ENCODE measurements around the gene PTGES2. TPM values are rescaled to one million over a fixed set of nuclear protein-coding genes. Genes with fewer than 3 reads are reported as not detected.

Gene PTGES2
- total RNA-seq, 2 donors from 2014 or later: 73.5 to 84.5 TPM

DNA sequence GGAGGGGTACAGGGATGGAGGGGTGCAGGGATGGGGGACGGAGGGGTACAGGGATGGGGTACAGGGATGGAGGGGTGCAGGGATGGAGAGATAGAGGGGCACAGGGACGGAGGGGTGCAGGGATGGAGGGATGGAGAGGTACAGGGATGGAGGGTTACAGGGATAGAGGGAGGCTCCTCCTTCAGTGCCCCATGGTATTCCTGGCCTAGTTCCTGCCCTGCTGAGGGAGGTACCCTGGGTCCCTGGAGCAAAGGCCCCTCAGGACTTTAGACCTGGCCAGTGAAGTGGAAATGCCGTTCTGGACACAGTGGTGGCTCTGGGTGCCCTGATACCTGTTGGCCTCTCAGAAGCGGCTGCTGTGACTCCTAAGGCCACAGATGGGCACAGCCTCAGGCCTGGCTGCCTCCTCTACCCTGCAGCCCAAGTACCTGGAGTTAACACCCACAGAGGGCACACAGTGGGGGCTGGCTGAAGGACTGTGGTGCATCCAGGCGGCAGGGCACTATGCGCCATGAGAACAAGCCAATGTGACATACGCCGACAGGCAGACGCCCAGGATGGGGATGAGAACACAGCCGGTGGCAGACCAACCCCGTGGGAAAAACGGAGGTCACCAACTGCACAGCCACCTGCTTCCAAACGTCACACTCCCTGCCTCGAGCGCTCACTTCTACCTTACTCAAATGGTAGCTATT lies 8.4 kb downstream of the PTGES2 start:
- peaks cover 17% of the 10 kb centered on the region for H3K36me3 Mint-ChIP-seq (ENCODE audit: low read depth)
- H3K27me3 Mint-ChIP-seq (ENCODE audit: insufficient read depth): no peaks in the 10 kb centered on the region
- Histone ChIP-seq H3K27ac (ENCODE audit: low read depth, low read length) (no peak overlapping the region), H3K4me3 (ENCODE audit: low read length) (no peak overlapping the region), H3K36me3 (ENCODE audit: control insufficient read depth, insufficient read depth, low read length) (peaks cover 23% of the 10 kb centered on the region), H3K9ac (ENCODE audit: extremely low read depth, low read length, poor library complexity, severe bottlenecking) (no peak overlapping the region), H3K4me1 (ENCODE audit: control insufficient read depth, insufficient read depth, low read length) (no peaks in the 10 kb centered on the region), H3K9me3 (ENCODE audit: control insufficient read depth, low read length) (no peaks in the 10 kb centered on the region), H3K27me3 (ENCODE audit: control insufficient read depth, insufficient read depth, low read length, poor library complexity, severe bottlenecking) (no peaks in the 10 kb centered on the region)
- H3K27ac Mint-ChIP-seq: no peak overlapping the region
- H3K4me3 Mint-ChIP-seq: no peak overlapping the region
- WGBS, 2 experiments (ENCODE audit: insufficient coverage in 1 of 2, insufficient read length in 1 of 2): 92 to 100% methylated on average over 8 to 12 of the region's 15 CpGs
- TF ChIP-seq, protein P1, sequence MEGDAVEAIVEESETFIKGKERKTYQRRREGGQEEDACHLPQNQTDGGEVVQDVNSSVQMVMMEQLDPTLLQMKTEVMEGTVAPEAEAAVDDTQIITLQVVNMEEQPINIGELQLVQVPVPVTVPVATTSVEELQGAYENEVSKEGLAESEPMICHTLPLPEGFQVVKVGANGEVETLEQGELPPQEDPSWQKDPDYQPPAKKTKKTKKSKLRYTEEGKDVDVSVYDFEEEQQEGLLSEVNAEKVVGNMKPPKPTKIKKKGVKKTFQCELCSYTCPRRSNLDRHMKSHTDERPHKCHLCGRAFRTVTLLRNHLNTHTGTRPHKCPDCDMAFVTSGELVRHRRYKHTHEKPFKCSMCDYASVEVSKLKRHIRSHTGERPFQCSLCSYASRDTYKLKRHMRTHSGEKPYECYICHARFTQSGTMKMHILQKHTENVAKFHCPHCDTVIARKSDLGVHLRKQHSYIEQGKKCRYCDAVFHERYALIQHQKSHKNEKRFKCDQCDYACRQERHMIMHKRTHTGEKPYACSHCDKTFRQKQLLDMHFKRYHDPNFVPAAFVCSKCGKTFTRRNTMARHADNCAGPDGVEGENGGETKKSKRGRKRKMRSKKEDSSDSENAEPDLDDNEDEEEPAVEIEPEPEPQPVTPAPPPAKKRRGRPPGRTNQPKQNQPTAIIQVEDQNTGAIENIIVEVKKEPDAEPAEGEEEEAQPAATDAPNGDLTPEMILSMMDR (conservative IDR thresholded peaks at IDR 0.05): no peak
- H3K9me3 Mint-ChIP-seq: peaks cover 1% of the 10 kb centered on the region
- H3K4me1 Mint-ChIP-seq: no peaks in the 10 kb centered on the region
- DNase-seq: no peak

DNA sequence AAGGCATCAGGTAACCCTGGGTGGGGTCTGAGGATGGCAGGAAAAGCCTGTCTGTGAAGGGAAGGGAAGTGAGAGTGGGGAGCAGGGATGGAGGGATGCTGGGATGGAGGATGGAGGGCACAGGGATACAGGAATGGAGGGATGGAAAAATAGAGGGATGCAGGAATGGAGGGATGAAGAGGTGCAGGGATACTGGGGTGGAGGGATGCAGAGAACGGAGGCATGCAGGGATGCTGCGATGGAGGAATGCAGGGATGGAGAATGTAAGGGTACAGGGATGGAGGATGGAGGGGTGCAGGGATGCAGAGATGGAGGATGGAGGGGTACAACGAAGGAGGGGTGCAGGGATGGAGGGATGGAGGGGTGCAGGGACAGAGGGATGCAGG lies 9.1 kb downstream of the PTGES2 start:
- Mint-ChIP-seq H3K4me3 (no peak overlapping the region), H3K36me3 (ENCODE audit: low read depth) (peaks cover 18% of the 10 kb centered on the region), H3K27ac (no peak overlapping the region), H3K9me3 (peaks cover 2% of the 10 kb centered on the region), H3K27me3 (ENCODE audit: insufficient read depth) (no peaks in the 10 kb centered on the region), H3K4me1 (no peaks in the 10 kb centered on the region)
- 81 to 84% methylated on average over 3 of the region's 3 CpGs for WGBS, 2 experiments (ENCODE audit: insufficient coverage in 1 of 2, insufficient read length in 1 of 2)
- Histone ChIP-seq H3K27me3 (ENCODE audit: control insufficient read depth, insufficient read depth, low read length, poor library complexity, severe bottlenecking) (no peaks in the 10 kb centered on the region), H3K4me3 (ENCODE audit: low read length) (no peak overlapping the region), H3K4me1 (ENCODE audit: control insufficient read depth, insufficient read depth, low read length) (no peaks in the 10 kb centered on the region), H3K9ac (ENCODE audit: extremely low read depth, low read length, poor library complexity, severe bottlenecking) (no peak overlapping the region), H3K36me3 (ENCODE audit: control insufficient read depth, insufficient read depth, low read length) (peaks cover 26% of the 10 kb centered on the region), H3K9me3 (ENCODE audit: control insufficient read depth, low read length) (peaks cover 4% of the 10 kb centered on the region), H3K27ac (ENCODE audit: low read depth, low read length) (no peak overlapping the region)
- DNase-seq: no peak
- TF ChIP-seq, protein P1 (conservative IDR thresholded peaks at IDR 0.05): no peak

DNA sequence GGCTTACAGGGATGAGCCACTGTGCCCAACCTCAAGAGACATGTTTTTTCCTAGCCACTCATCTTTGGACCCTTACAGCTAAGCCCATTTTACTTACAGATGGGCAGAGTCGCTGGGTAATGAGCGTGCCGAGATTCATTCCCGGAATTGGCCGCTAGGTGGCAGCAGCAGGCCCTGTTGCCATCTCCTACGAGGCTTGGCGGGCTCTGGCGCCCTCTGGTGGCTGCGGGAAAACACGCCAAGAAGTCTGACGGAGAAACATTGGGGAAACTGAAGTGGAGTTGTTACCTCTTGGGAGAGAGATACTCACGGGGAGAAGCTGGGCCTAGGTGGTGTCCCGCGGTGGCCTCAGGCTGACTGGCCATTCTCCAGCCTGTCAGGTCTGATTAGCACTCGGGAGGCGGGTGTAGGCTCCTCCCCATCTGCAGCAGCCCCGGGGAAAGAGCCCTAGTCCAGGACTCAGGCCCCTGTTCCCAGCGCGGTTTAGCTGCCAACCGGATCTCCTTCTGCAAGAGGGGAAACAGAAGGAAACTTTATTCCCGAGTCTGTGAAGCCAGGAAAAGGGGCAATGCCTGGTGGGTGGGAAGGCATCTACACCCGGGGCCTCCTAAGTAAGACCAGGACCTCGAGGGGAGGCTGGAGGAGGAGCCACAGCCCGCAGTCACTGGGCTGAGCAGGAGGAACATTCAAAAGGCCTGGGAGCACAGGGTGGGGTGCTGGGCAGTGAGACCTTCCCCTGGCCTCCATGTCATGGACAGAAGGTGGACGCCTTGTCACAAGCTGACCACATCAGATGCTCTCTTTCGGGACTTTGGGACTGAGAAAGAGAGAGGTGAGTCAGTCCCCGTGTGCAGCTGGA lies 9.7 kb downstream of the PTGES2 start:
- no peaks in the 10 kb centered on the region for H3K4me1 ChIP-seq (ENCODE audit: control insufficient read depth, insufficient read depth, low read length)
- Mint-ChIP-seq H3K36me3 (ENCODE audit: low read depth) (peaks cover 20% of the 10 kb centered on the region), H3K27me3 (ENCODE audit: insufficient read depth) (no peaks in the 10 kb centered on the region), H3K4me3 (no peak overlapping the region), H3K4me1 (no peaks in the 10 kb centered on the region), H3K27ac (no peak overlapping the region), H3K9me3 (peaks cover 4% of the 10 kb centered on the region)
- peaks cover 31% of the 10 kb centered on the region for H3K36me3 ChIP-seq (ENCODE audit: control insufficient read depth, insufficient read depth, low read length)
- peak; percentile 99 for DNase-seq
- H3K27me3 ChIP-seq (ENCODE audit: control insufficient read depth, insufficient read depth, low read length, poor library complexity, severe bottlenecking): no peaks in the 10 kb centered on the region
- no peak overlapping the region for H3K27ac ChIP-seq (ENCODE audit: low read depth, low read length)
- TF ChIP-seq, protein P1 (conservative IDR thresholded peaks at IDR 0.05): peak; percentile 100
- WGBS, 2 experiments (ENCODE audit: insufficient coverage in 1 of 2, insufficient read length in 1 of 2): 25% methylated on average over 22 to 27 of the region's 27 CpGs
- H3K9me3 ChIP-seq (ENCODE audit: control insufficient read depth, low read length): peaks cover 7% of the 10 kb centered on the region
- H3K9ac ChIP-seq (ENCODE audit: extremely low read depth, low read length, poor library complexity, severe bottlenecking): no peak overlapping the region
- no peak overlapping the region for H3K4me3 ChIP-seq (ENCODE audit: low read length)

All from endodermal cell (in vitro differentiated cells).